Stimulated activated CD8-positive, alpha-beta memory T cell treated with anti-CD3 and anti-CD28 coated beads, Interleukin-15, amount 100 ng/mL, for 1 hour (primary cell): ENCODE data around the gene RAB43.
"Not testable (repeated sequence)": the region's sequence is repeated elsewhere in the genome, so short reads cannot be mapped to it uniquely, and the experiment has no call there.

ENCODE experiments used
- DNase-seq: peaks from one replicate; pipeline ENCODE4 v3.0.0-alpha.2; 2020; ENCODE audit warnings: low read depth

RAB43 gene

DNA sequence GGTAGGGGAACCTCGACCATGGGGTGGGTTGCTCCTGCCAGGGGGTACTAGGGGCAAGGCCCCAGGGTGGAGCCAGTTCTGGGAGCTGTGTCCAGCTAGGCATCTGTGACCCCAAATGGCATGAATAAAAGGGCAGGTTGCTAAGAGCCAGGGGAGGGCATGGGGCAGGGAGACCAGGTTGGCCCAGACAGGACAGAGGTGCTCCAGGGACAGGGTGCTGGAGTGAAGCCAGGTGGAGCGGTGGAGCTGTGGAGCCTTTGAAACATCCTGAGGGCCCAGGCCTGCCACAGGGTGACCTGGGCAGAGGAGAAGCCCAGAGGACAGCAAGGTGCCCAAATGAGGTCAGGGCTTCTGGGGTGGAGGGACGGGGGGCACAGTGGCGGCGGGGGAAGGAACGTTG, 33.3 kb downstream of the RAB43 start:
- DNase-seq: not testable (repeated sequence)

- DNase-seq: not testable (repeated sequence)
Observed at GRCh38 chr3:129087904-129088303, 33.7 kb downstream of the RAB43 start.

- no peak for DNase-seq
Observed at GRCh38 chr3:129087138-129087702, 34.4 kb downstream of the RAB43 start.

DNA sequence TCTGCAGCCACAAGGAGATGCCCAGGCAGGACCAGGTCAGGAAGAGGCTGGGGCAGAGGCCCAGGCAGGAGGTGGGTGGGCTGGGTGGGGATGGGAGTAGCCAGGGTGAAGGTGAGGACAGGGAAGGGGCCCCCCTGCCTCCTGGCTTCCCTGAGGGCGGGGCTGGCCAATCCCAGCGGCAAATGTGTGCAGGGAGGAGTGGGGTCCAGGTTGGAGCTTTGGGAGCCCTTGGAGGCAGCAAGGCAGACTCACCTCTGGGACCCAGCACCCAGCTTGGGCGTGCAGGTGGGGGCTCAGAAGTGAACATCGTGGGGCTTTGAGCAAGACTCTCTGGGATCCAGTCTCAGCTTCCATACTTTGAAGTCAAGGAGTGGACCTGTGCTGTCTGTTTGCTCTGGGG, 35.8 kb downstream of the RAB43 start:
- DNase-seq: no peak

DNA sequence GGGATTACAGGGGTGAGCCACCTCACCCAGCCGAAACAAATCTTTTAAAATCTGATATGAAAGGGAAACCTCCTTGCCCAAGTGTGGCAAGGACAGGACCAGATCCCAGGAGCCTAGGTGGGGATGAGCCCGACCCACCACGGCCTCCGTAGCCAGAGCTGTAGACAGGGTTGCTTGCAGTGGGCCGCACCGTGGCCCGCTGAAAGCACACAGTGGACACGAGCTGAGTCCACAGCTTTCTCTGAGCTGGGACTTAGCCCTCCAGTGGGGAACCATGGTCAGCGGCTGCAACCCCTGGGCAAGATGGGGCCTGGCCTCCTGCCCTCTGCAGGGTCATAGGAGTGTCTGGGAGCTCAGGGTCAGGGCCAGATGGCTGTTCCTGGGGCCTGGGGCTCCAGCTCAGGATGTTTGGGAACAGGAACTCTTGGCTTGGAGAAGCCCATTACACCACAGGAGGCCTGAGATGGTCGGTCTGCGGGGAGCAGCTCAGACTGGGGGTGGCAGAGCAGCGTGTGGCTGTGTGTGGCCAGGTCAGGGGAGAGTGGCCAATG, 36.4 kb downstream of the RAB43 start:
- no peak for DNase-seq

DNA sequence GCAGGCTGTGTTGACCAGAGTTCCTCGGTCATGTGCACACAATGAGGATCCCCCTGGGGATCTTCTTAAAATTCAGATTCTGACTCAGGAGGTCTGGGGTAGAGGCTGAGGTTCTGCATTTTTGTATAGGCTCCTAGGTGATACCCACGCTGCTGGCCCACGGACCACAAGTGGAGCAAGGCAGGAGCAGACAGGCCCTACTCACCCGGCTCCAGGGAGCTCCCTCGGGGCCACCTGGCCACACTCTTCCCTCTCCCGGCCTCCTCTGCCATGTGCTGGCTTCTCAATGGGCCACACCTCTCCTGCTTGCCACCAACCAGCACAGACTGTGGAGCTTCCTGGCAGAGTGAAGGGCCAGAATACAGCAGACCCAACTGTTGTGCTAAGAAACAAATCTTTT, 37.1 kb downstream of the RAB43 start:
- DNase-seq: no peak

- no peak for DNase-seq
Observed at GRCh38 chr3:129082026-129082425, 39.6 kb downstream of the RAB43 start.

DNA sequence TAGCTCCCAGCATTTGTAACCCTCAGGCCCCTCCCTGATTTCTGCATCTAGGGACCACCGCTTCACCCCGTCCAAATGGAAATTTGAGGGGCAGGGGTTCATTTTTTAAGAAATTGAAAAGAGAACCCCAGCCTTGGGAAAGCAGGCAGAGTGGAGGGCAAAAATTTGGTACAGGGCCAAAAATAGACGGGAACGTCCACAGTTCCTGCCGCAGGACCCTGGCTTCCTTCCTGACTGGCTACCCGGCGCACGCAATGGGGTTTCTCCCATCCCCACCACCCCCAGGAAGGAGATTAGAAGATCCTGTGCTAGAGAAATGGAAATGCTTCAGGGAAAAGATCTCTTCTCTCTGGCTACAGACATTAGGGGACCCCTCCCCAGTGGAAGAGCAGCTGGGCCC, 40.1 kb downstream of the RAB43 start:
- no peak for DNase-seq

- no peak for DNase-seq
Observed at GRCh38 chr3:129078510-129078909, 43.1 kb downstream of the RAB43 start.

GRCh38 chr3:129077222-129077621, 44.4 kb downstream of the RAB43 start:
- no peak for DNase-seq

GRCh38 chr3:129070086-129070885, 51.3 kb downstream of the RAB43 start:
- no peak for DNase-seq

GRCh38 chr3:129069313-129070085, 52.1 kb downstream of the RAB43 start:
- DNase-seq: not testable (repeated sequence)

DNA sequence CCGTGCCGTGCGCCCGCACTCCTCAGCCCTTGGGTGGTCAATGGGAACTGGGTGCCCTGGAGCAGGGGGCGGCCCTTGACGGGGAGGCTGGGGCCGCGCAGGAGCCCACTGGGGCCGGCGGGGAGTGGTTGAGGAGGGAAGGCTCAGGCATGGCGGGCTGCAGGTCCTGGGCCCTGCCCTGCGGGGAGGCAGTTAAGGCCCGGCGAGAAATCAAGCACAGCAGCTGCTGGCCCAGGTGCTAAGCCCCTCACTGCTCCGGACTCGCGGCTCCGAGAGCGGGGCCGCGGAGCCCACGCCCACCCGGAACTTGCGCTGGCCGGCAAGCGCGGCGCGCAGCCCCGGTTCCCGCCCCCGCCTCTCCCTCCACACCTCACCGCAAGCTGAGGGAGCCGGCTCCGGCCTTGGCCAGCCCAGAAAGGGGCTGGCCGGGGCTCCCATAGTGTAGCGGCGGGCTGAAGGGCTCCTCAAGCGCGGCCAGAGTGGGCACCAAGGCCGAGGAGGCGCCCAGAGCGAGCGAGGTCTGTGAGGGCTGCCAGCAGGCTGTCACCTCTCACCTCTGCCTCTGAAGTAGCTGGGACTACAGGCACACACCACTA, 53.2 kb downstream of the RAB43 start:
- DNase-seq: no peak

DNA sequence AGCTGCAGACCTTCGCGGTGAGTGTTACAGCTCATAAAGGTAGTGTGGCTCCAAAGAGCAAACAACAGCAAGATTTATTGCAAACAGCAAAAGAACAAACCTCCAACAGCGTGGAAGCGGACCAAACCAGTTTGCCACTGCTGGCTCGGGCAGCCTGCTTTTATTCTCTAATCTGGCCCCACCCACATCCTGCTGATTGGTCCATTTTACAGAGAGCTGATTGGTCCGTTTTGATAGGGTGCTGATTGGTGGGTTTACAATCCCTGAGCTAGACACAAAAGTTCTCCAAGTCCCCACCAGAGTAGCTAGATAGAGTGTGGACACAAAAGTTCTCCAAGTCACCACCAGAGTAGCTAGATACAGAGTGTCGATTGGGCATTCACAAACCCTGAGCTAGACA, 53.9 kb downstream of the RAB43 start:
- DNase-seq: not testable (repeated sequence)

- no peak for DNase-seq
Observed at GRCh38 chr3:129065720-129066073, 55.9 kb downstream of the RAB43 start.

DNA sequence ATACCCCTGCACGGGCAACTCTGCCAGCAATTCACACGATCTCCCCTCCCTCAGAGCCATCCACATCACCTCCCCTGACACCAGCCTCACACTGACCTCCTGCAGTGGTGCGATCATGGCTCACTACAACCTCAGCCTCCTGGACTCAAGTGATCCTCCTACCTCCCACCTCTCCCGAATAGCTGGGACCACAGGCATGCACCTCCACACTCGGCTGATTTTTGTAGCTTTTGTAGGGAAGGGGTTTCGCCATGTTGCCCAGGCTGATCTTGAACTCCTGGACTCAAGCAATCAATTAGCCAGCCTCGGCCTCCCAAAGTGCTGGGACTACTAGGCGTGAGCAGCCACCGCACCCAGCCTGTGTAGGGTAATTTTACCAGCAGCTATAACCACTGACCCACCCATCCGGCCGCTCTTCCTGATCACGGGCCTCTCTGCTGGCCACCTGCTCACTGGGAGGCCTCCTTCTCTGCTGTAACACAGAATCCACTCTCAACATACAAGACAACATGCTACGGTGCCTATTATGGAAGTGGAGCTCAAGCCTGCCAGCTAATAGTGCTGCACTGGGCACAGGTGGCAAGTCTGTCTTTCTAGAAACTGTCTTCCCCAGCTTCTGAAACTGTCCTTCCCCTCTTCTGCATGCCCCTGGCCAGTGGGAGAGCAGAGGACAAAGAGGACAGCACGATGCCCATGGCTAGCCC, 56.4 kb downstream of the RAB43 start:
- DNase-seq: no peak

- no peak for DNase-seq
Observed at GRCh38 chr3:129063841-129064482, 57.6 kb downstream of the RAB43 start.

DNA sequence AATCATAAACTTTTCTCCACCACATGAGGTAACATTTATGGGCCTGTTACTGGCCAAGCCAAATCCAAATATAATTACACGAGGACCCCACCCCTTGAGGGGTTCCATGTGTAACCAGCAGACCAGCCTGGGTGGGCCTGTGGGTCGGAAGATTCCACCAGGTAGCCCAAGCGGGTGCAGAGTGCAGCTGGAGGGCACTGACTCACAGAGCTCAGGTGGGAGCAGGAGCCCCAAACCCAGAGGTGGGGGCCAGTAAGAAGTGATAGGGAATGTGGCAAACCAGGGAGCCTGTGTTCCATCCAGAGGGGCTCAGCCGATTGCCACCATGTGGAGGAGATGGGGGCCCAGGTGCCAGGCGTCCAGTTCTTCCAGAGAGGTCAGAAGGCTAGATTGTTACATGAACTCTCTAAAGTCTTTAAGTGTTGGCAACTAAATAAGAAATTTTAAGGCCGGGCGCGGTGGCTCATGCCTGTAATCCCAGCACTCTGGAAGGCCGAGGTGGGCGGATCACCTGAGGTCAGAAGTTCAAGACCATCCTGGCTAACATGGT, 58.4 kb downstream of the RAB43 start:
- no peak for DNase-seq

DNA sequence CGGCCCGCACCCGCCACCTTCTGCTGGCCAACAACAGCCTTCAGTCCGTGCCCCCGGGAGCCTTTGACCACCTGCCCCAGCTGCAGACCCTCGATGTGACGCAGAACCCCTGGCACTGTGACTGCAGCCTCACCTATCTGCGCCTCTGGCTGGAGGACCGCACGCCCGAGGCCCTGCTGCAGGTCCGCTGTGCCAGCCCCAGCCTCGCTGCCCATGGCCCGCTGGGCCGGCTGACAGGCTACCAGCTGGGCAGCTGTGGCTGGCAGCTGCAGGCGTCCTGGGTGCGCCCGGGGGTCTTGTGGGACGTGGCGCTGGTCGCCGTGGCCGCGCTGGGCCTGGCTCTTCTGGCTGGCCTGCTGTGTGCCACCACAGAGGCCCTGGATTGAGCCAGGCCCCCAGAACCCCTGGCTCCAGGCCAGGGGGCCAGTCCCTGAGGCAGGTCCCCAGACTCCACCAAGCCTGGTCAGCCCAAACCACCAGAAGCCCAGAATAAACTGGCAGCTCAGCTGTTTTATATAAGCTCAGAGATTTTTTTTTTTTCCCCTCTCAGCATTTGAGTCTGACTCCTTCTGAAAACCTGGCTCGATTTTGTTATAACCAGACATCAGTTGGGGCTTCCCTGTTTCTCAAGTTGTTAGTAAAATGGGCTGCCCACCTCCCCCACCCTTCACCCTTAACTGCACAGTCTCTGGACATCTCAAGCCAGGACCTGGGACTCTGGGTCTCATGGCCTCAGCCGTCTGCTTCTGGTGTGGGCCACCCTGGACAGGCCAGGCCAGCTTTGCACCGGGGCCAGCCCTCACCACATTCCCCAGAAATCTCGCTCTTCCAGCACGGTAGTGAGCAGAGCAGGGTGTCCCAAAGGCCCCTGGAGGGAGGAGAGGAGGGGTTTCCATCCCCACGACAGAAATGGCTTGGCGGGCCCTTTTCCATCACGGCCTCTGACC, 59.4 kb downstream of the RAB43 start:
- no peak for DNase-seq
